ENCODE results near the gene TAOK1. TPM values are rescaled to one million over a fixed set of nuclear protein-coding genes. Genes with fewer than 3 reads are reported as not detected.

TAOK1 gene
- total and polyA plus RNA-seq, 10 of the 15 experiments (the other 5 are each of a cell fraction or from before 2014, with no cell fraction given): 2.0 to 27.1 (median 11.8) TPM

DNA sequence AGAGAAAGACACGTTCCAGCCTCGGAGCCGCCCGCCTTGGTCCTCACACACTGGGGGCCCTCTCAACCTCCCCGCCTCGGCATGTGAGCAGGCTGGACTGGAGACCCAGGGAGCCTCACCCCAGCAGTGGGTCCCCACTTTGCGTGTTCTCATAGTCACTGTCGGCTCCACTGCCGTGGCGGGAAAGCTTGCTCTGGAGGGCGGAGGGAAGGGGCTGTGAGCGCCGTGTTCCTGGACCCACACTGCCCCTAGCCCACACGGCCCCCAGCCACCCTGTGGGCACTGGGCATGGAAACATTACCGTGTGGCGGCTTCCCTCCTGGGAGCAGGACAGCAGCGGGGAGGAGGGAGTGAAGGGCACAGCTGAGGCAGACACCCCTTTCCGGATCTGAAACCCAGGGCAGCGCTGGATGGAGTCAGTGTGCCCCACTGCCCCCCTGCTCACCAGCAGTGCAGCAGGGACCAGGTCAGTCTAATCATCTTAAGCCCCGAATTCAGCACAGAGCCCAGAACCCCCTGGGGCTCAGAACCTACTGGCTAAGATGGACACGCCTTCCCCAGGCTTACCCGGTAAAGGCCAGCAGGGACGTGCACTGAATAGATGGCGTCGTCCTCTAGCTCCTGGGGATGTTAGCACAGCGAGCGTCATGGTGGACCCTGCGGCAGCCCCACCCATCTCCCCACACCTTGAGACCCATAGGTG is 185.5 kb downstream of the TAOK1 start:
- Histone ChIP-seq H3K36me3 (ENCODE audit: control insufficient read depth in 2 of 2, insufficient read depth in 2 of 2, low read length in 1 of 2) (peaks cover 8 to 19% of the 10 kb centered on the region in 2 experiments; a peak in 3 of 4 replicates), H3K27me3 (replicated peaks in 1 of 2; ENCODE audit: control insufficient read depth in 2 of 2, insufficient read depth in 2 of 2, low read length in 1 of 2) (no peaks in the 10 kb centered on the region), H2AFZ (ENCODE audit: control insufficient read depth, low read depth, low read length) (no peak overlapping the region), H3K4me3 (no peak overlapping the region), H3K9ac (ENCODE audit: control insufficient read depth, insufficient read depth, low read length) (no peak overlapping the region), H4K20me1 (ENCODE audit: control insufficient read depth, insufficient read depth) (no peaks in the 10 kb centered on the region), H3K4me2 (ENCODE audit: control insufficient read depth, insufficient read depth) (no peak overlapping the region), H3K27ac (ENCODE audit: control insufficient read depth, insufficient read depth) (no peak overlapping the region), H3K4me1 (ENCODE audit: control insufficient read depth, insufficient read depth, low read length) (0 out of 2 replicates have a peak, but pooled peaks cover 7% of the 10 kb centered on the region), H3K79me2 (ENCODE audit: control insufficient read depth, insufficient read depth, low read length) (no peaks in the 10 kb centered on the region), H3K9me3 (replicated peaks; ENCODE audit: control insufficient read depth, insufficient read depth, low read length) (no peaks in the 10 kb centered on the region)
- DNase-seq (ENCODE audit: low read depth, low spot score) (no peak), FAIRE-seq (no peak), ATAC-seq (no peak)
- POLR2A ChIA-PET: interaction anchor here (1.0 kb wide), 1 partner anchor 13 kb away, joined by 4 read pairs; no protein-coding TSS in a partner anchor
- SMC1A ChIA-PET (ENCODE audit: uncharacterized antibody, unreplicated experiment): interaction anchor here (1.3 to 1.5 kb wide), 2 partner anchors 42 to 206 kb away, joined by 3 to 4 read pairs; no protein-coding TSS in a partner anchor
- no TSS peak for BruUV-seq (replicated peaks)
- in situ Hi-C loops (cut with MboI) (no loop called here), intact Hi-C loops (cut with micrococcal nuclease; ENCODE audit: unreplicated experiment) (no loop called here)
- WGBS (ENCODE audit: insufficient coverage, insufficient replicate concordance, low lambda C conversion rate, missing lambda C conversion rate): 89% methylated on average over 28 of the region's 28 CpGs
- CTCF ChIA-PET: interaction anchor here (0.8 to 2.4 kb wide), 3 partner anchors 12 to 17 kb away, joined by 3 to 15 read pairs (median 3); partner anchors contain the start of gene ANKRD13B
- RAD21 ChIA-PET (ENCODE audit: unreplicated experiment): interaction anchor here (2.3 kb wide), 1 partner anchor 16 kb away, joined by 9 read pairs; no protein-coding TSS in a partner anchor
- TF ChIP-seq STAT3 (IDR thresholded peaks at IDR 0.05; ENCODE audit: low read depth, low read length) (no peak), EZH2 (IDR thresholded peaks at IDR 0.05; ENCODE audit: borderline replicate concordance, control insufficient read depth, low read depth, low read length) (no peak), TCF7 (IDR thresholded peaks at IDR 0.05; ENCODE audit: borderline replicate concordance) (no peak), NFYB (IDR thresholded peaks at IDR 0.05; ENCODE audit: insufficient read depth, low read depth, low read length) (no peak), BRCA1 (IDR thresholded peaks at IDR 0.05; ENCODE audit: low read depth, low read length) (no peak), SREBF1 (IDR thresholded peaks at IDR 0.05; ENCODE audit: low read length) (no peak), CREM (IDR thresholded peaks at IDR 0.05; ENCODE audit: low read depth) (no peak), FOXM1 (IDR thresholded peaks at IDR 0.05; ENCODE audit: low read depth, low read length) (no peak), ZSCAN29 (IDR thresholded peaks at IDR 0.05) (no peak), IKZF1 (conservative IDR thresholded peaks at IDR 0.05) (no peak), SMAD1 (IDR thresholded peaks at IDR 0.05; ENCODE audit: low read depth, partially characterized antibody) (no peak), CHD4 (IDR thresholded peaks at IDR 0.05) (no peak)
- TF ChIP-seq, protein P1, sequence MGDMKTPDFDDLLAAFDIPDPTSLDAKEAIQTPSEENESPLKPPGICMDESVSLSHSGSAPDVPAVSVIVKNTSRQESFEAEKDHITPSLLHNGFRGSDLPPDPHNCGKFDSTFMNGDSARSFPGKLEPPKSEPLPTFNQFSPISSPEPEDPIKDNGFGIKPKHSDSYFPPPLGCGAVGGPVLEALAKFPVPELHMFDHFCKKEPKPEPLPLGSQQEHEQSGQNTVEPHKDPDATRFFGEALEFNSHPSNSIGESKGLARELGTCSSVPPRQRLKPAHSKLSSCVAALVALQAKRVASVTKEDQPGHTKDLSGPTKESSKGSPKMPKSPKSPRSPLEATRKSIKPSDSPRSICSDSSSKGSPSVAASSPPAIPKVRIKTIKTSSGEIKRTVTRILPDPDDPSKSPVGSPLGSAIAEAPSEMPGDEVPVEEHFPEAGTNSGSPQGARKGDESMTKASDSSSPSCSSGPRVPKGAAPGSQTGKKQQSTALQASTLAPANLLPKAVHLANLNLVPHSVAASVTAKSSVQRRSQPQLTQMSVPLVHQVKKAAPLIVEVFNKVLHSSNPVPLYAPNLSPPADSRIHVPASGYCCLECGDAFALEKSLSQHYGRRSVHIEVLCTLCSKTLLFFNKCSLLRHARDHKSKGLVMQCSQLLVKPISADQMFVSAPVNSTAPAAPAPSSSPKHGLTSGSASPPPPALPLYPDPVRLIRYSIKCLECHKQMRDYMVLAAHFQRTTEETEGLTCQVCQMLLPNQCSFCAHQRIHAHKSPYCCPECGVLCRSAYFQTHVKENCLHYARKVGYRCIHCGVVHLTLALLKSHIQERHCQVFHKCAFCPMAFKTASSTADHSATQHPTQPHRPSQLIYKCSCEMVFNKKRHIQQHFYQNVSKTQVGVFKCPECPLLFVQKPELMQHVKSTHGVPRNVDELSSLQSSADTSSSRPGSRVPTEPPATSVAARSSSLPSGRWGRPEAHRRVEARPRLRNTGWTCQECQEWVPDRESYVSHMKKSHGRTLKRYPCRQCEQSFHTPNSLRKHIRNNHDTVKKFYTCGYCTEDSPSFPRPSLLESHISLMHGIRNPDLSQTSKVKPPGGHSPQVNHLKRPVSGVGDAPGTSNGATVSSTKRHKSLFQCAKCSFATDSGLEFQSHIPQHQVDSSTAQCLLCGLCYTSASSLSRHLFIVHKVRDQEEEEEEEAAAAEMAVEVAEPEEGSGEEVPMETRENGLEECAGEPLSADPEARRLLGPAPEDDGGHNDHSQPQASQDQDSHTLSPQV (IDR thresholded peaks at IDR 0.05): no peak
- TF ChIP-seq, protein P2, sequence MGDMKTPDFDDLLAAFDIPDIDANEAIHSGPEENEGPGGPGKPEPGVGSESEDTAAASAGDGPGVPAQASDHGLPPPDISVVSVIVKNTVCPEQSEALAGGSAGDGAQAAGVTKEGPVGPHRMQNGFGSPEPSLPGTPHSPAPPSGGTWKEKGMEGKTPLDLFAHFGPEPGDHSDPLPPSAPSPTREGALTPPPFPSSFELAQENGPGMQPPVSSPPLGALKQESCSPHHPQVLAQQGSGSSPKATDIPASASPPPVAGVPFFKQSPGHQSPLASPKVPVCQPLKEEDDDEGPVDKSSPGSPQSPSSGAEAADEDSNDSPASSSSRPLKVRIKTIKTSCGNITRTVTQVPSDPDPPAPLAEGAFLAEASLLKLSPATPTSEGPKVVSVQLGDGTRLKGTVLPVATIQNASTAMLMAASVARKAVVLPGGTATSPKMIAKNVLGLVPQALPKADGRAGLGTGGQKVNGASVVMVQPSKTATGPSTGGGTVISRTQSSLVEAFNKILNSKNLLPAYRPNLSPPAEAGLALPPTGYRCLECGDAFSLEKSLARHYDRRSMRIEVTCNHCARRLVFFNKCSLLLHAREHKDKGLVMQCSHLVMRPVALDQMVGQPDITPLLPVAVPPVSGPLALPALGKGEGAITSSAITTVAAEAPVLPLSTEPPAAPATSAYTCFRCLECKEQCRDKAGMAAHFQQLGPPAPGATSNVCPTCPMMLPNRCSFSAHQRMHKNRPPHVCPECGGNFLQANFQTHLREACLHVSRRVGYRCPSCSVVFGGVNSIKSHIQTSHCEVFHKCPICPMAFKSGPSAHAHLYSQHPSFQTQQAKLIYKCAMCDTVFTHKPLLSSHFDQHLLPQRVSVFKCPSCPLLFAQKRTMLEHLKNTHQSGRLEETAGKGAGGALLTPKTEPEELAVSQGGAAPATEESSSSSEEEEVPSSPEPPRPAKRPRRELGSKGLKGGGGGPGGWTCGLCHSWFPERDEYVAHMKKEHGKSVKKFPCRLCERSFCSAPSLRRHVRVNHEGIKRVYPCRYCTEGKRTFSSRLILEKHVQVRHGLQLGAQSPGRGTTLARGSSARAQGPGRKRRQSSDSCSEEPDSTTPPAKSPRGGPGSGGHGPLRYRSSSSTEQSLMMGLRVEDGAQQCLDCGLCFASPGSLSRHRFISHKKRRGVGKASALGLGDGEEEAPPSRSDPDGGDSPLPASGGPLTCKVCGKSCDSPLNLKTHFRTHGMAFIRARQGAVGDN (IDR thresholded peaks at IDR 0.05): no peak
- TF ChIP-seq, protein P3, sequence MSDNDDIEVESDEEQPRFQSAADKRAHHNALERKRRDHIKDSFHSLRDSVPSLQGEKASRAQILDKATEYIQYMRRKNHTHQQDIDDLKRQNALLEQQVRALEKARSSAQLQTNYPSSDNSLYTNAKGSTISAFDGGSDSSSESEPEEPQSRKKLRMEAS (IDR thresholded peaks at IDR 0.05; ENCODE audit: low read depth, low read length): no peak

Data from GM12878 (cell line).